Activated CD4-positive, alpha-beta T cell treated with anti-CD3 and anti-CD28 coated beads, Interleukin-2, amount 50 U/mL, for 48 hours (primary cell): ENCODE measurements around the gene GPRC5B.

Source experiments
- DNase-seq, 2 experiments: peaks; one replicate each; pipeline ENCODE4 v3.0.0-alpha.2; 2020

The GPRC5B gene

DNA sequence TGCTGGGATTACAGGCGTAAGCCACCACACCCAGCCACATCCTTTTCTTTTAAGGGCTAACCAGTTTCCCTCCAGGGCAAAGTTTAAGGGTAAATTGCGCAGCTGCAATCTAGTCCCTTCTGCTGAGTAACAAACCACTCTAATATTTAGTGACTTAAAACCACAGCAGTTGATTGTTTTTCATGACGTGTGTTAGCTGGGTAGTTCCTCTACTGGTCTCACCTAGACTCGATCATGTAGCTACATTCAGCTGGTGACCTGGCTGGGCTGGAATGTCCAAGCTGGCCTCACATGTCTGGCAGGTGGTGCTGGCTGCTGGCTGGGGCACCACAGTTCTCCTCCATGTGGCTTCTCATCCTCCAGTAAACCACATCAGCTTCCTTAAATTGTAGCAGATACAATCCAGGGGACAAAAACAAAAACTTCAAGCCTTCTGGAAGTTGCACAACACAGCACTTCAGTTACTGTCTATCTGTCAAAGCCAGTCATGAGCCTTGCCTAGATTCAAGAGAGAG lies 75.5 kb downstream of the GPRC5B start:
- no peak for DNase-seq

- DNase-seq = no peak
Observed at GRCh38 chr16:19808061-19808641, 76.5 kb downstream of the GPRC5B start.
